SK-N-MC (cell line): Measurements from ENCODE around the gene GRPR.

Experiments
- DNase-seq: peaks from one replicate; pipeline ENCODE4 v3.0.0-alpha.2; 2011; ENCODE audit warnings: low read depth, low spot score
- H3K27ac ChIP-seq: fragments of 200-600 bp; sonication (generic); 2 replicates; pipeline ENCODE4 v1.5.1; 2016; ENCODE audit warnings: mixed run types
- H3K36me3 ChIP-seq: fragments of 200-600 bp; sonication (generic); 2 replicates; pipeline ENCODE4 v1.6.1; 2017; ENCODE audit warnings: antibody characterized with exemption, low read length, mixed read lengths; ENCODE audit not compliant: insufficient read depth
- H3K4me3 ChIP-seq: fragments of 200-600 bp; sonication (generic); 2 replicates; pipeline ENCODE4 v1.5.1; 2016
- H3K9ac ChIP-seq: fragments of 200-600 bp; sonication (generic); 2 replicates; pipeline ENCODE4 v1.8.0; 2017; ENCODE audit warnings: mixed run types, mixed read lengths; ENCODE audit not compliant: insufficient read length
- H3K9me3 ChIP-seq: fragments of 200-600 bp; sonication (generic); 2 replicates; pipeline ENCODE4 v1.6.1; 2017; ENCODE audit warnings: low read depth, mild to moderate bottlenecking, antibody characterized with exemption, low read length, moderate library complexity, mixed read lengths
- EZH2 ChIP-seq: fragments of 200-600 bp; sonication (generic); IDR thresholded peaks from one replicate; pipeline ENCODE4 v1.6.1; 2017; ENCODE audit warnings: antibody characterized with exemption
- FOXP2 ChIP-seq: optimal IDR thresholded peaks from 2 replicates; pipeline ENCODE3; 2011; ENCODE audit warnings: mild to moderate bottlenecking, moderate library complexity; ENCODE audit not compliant: insufficient read depth; ENCODE audit errors: extremely low read length, control extremely low read depth
- POLR2AphosphoS5 ChIP-seq: IDR thresholded peaks from 2 replicates; pipeline ENCODE4 v1.6.1; 2012; ENCODE audit warnings: mild to moderate bottlenecking, low read depth, low read length, borderline replicate concordance

GRPR gene

GRCh38 chrX:16124201-16124600, 836 bp downstream of the GRPR start:
- no peak overlapping the region for H3K4me3 ChIP-seq

GRCh38 chrX:16125520-16126149, 2.3 kb downstream of the GRPR start:
- no peak overlapping the region for H3K27ac ChIP-seq
- DNase-seq: no peak
- H3K4me3 ChIP-seq: no peak overlapping the region
- no peak overlapping the region for H3K9ac ChIP-seq
- TF ChIP-seq FOXP2: no peak
- no peak for TF ChIP-seq EZH2
- no peak for TF ChIP-seq POLR2AphosphoS5
- H3K9me3 ChIP-seq: no peaks in the 10 kb centered on the region
- no peaks in the 10 kb centered on the region for H3K36me3 ChIP-seq

More at GRCh38 chrX:16124201-16124600, 836 bp downstream of the GRPR start:
- TF ChIP-seq EZH2: no peak
- no peak for TF ChIP-seq FOXP2
- TF ChIP-seq POLR2AphosphoS5: no peak
- H3K36me3 ChIP-seq: no peaks in the 10 kb centered on the region
- no peak overlapping the region for H3K9ac ChIP-seq
- DNase-seq: no peak
- H3K9me3 ChIP-seq: no peaks in the 10 kb centered on the region
- H3K27ac ChIP-seq: no peak overlapping the region

GRCh38 chrX:16130707-16131106, 7.3 kb downstream of the GRPR start:
- Histone ChIP-seq H3K9me3 (no peaks in the 10 kb centered on the region), H3K4me3 (no peak overlapping the region), H3K36me3 (no peaks in the 10 kb centered on the region), H3K9ac (no peak overlapping the region), H3K27ac (no peak overlapping the region)
- TF ChIP-seq EZH2 (no peak), POLR2AphosphoS5 (no peak), FOXP2 (no peak)
- no peak for DNase-seq

DNA sequence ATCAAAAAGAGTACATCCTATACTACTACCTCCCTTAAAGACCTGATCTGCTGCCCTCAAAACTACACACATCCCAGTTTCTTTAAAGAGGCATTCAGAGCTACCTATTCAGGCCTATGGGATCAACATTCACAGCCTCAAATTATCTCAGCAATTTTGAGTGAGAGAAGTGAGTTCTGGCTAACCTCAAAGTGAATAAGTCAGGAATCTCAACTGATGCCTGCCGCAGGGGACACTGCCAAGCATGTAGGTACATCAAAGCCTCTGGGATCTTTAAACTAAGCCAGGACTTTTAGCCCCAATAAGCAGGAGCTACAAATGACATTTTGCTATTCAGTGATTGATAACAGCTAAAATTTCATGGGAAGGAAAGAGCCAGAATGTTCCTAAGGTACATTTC, 11.6 kb downstream of the GRPR start:
- Histone ChIP-seq H3K4me3 (no peak overlapping the region), H3K36me3 (no peaks in the 10 kb centered on the region), H3K9ac (no peak overlapping the region), H3K27ac (no peak overlapping the region), H3K9me3 (no peaks in the 10 kb centered on the region)
- DNase-seq: no peak
- TF ChIP-seq FOXP2: no peak
- no peak for TF ChIP-seq EZH2
- no peak for TF ChIP-seq POLR2AphosphoS5

DNA sequence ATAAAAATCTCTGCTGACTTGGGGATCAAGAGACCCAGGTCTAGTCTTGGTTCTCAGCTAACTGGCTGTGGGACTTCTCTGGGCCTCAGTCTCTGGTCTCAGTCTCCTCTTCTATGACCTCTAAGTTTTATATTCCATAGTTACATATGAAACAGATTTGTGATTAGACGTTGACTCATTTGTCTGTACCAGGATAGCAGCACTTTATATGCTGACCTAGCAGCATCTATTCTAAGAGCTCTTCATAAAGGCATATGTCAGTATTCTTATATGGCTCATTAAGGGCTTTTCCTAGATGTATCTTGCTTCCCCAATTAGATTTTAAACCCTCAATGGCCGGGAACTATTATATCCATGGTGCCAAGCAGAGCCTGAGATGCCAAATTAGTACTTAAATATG, 12.7 kb downstream of the GRPR start:
- H3K36me3 ChIP-seq: no peaks in the 10 kb centered on the region
- H3K4me3 ChIP-seq: no peak overlapping the region
- DNase-seq: no peak
- no peak overlapping the region for H3K9ac ChIP-seq
- no peaks in the 10 kb centered on the region for H3K9me3 ChIP-seq
- TF ChIP-seq EZH2 (no peak), POLR2AphosphoS5 (no peak), FOXP2 (no peak)
- no peak overlapping the region for H3K27ac ChIP-seq

- H3K4me3 ChIP-seq: no peak overlapping the region
- no peak overlapping the region for H3K27ac ChIP-seq
- no peaks in the 10 kb centered on the region for H3K9me3 ChIP-seq
- no peak for TF ChIP-seq EZH2
- no peak for TF ChIP-seq POLR2AphosphoS5
- TF ChIP-seq FOXP2: no peak
- no peaks in the 10 kb centered on the region for H3K36me3 ChIP-seq
- H3K9ac ChIP-seq: no peak overlapping the region
- DNase-seq: no peak
Measured at GRCh38 chrX:16137416-16138107, 14.2 kb downstream of the GRPR start.

DNA sequence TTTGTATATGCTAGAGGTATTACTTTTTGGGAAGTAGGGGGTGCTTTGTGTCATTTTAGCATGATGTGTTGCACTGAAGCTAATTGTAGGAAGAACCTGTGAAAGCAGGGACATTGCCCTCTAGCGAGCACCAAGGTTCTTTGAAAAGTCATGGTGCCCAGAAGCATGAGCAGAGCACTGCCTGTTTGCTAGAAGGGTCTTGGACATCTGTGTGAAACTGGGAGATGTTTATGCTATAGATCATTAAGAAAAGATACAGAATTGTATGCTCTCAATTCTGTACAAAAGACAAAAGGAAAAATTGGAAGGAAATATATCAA, 14.7 kb downstream of the GRPR start:
- Histone ChIP-seq H3K27ac (no peak overlapping the region), H3K9me3 (no peaks in the 10 kb centered on the region), H3K36me3 (no peaks in the 10 kb centered on the region), H3K9ac (no peak overlapping the region), H3K4me3 (no peak overlapping the region)
- DNase-seq: no peak
- no peak for TF ChIP-seq FOXP2
- TF ChIP-seq EZH2: no peak
- TF ChIP-seq POLR2AphosphoS5: no peak

DNA sequence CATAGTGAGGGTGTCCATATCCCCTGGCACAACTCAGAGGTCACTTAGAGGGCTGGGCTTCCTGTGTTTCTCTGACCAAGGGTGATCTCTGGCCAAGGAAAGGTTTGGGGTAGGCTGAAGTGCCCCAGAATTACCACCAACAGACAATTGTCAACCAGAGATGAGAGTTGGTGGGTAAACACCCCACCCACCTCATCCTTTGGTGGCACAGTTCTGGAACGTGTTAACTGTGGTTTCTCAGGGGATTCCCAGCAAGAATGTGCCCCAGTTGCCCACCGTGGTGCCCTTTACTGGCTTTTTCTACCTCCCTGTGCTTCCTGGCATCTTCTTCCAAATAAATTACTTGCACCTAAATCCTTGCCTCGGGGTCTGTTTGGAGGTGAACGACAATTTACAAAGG, 17.1 kb downstream of the GRPR start:
- Histone ChIP-seq H3K9ac (no peak overlapping the region), H3K9me3 (no peaks in the 10 kb centered on the region), H3K27ac (no peak overlapping the region), H3K36me3 (no peaks in the 10 kb centered on the region), H3K4me3 (no peak overlapping the region)
- no peak for DNase-seq
- TF ChIP-seq POLR2AphosphoS5 (no peak), FOXP2 (no peak), EZH2 (no peak)

DNA sequence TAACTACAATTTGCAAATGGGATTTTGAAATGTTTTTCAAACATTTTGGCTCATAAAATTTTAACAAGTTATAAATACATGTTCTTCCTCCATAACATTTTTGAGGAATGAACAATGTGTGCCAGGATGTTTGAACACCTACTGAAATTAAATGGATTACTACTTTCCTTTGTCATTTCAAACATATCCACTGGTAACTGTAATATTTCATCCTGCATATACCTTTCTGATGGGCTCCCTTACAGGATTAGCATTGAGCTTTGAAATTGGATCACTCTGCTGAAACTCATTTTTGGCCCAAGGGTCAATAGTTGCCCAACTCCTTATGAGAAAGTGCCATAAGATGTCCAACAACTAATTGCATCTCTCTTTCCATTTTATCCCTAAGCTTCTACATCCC, 17.6 kb downstream of the GRPR start:
- Histone ChIP-seq H3K9me3 (no peaks in the 10 kb centered on the region), H3K9ac (no peak overlapping the region), H3K36me3 (no peaks in the 10 kb centered on the region), H3K4me3 (no peak overlapping the region), H3K27ac (no peak overlapping the region)
- TF ChIP-seq FOXP2 (no peak), EZH2 (no peak), POLR2AphosphoS5 (no peak)
- no peak for DNase-seq
